ENCODE measurements around the gene DAW1. TPM values are rescaled to one million over a fixed set of nuclear protein-coding genes. Genes with fewer than 3 reads are reported as not detected.
A peak's percentile ranks its signal among the peaks of the same experiment; 100 is the strongest.
"Not testable (repeated sequence)": the region's sequence is repeated elsewhere in the genome, so short reads cannot be mapped to it uniquely, and the experiment has no call there.

DAW1 gene
- total RNA-seq, 1 donor from 2014 or later, result 4.9 TPM

- no peak for TF ChIP-seq CTCF (IDR thresholded peaks at IDR 0.05)
- H3K9me3 ChIP-seq, result no peaks in the 10 kb centered on the region
- no peaks in the 10 kb centered on the region for H3K4me1 ChIP-seq
- no peaks in the 10 kb centered on the region for H3K36me3 ChIP-seq
- no peak overlapping the region for H3K4me3 ChIP-seq
- no peaks in the 10 kb centered on the region for H3K27me3 ChIP-seq (ENCODE audit: low read depth)
- intact Hi-C loops (cut with DNase I), result no loop called here
- DNase-seq (no peak), ATAC-seq (no peak)
- no peak overlapping the region for H3K27ac ChIP-seq
Measured at GRCh38 chr2:227834916-227835650, 36.3 kb upstream of the DAW1 start.

- H3K9me3 ChIP-seq; DNase-seq; H3K27me3 ChIP-seq (ENCODE audit: low read depth); H3K27ac ChIP-seq; intact Hi-C loops (cut with DNase I); H3K36me3 ChIP-seq; H3K4me3 ChIP-seq; ATAC-seq; H3K4me1 ChIP-seq: not testable (repeated sequence)
Measured at GRCh38 chr2:227839339-227840129, 31.9 kb upstream of the DAW1 start.

- Histone ChIP-seq H3K27ac (no peak overlapping the region), H3K27me3 (ENCODE audit: low read depth) (no peaks in the 10 kb centered on the region), H3K4me1 (no peaks in the 10 kb centered on the region), H3K9me3 (no peaks in the 10 kb centered on the region), H3K36me3 (no peaks in the 10 kb centered on the region), H3K4me3 (no peak overlapping the region)
- DNase-seq (no peak), ATAC-seq (no peak)
- intact Hi-C loops (cut with DNase I), result no loop called here
- TF ChIP-seq CTCF (IDR thresholded peaks at IDR 0.05), result no peak
Measured at GRCh38 chr2:227846831-227847230, 24.6 kb upstream of the DAW1 start.

GRCh38 chr2:227848146-227848545 lies 23.3 kb upstream of the DAW1 start:
- no peaks in the 10 kb centered on the region for H3K36me3 ChIP-seq
- no peaks in the 10 kb centered on the region for H3K9me3 ChIP-seq
- intact Hi-C loops (cut with DNase I), result no loop called here
- DNase-seq (no peak), ATAC-seq (no peak)
- no peak overlapping the region for H3K4me3 ChIP-seq
- H3K27ac ChIP-seq, result peak overlapping the region; percentile 4
- H3K4me1 ChIP-seq, result peaks cover 3% of the 10 kb centered on the region
- H3K27me3 ChIP-seq (ENCODE audit: low read depth), result no peaks in the 10 kb centered on the region
- TF ChIP-seq CTCF (IDR thresholded peaks at IDR 0.05), result no peak

- ATAC-seq, result peak in 1 of 2 donors; percentile 64
- H3K36me3 ChIP-seq, result no peaks in the 10 kb centered on the region
- peak overlapping the region; percentile 4 for H3K27ac ChIP-seq
- H3K9me3 ChIP-seq, result no peaks in the 10 kb centered on the region
- H3K4me1 ChIP-seq, result peaks cover 6% of the 10 kb centered on the region
- H3K4me3 ChIP-seq, result no peak overlapping the region
- DNase-seq, result no peak
- no peaks in the 10 kb centered on the region for H3K27me3 ChIP-seq (ENCODE audit: low read depth)
- TF ChIP-seq CTCF (IDR thresholded peaks at IDR 0.05), result no peak
- intact Hi-C loops (cut with DNase I), result no loop called here
Measured at GRCh38 chr2:227848586-227848985, 22.8 kb upstream of the DAW1 start.

- intact Hi-C loops (cut with DNase I), result no loop called here
- ATAC-seq, result no peak
- no peaks in the 10 kb centered on the region for H3K27me3 ChIP-seq (ENCODE audit: low read depth)
- no peak overlapping the region for H3K4me3 ChIP-seq
- no peaks in the 10 kb centered on the region for H3K9me3 ChIP-seq
- DNase-seq, result no peak
- TF ChIP-seq CTCF (IDR thresholded peaks at IDR 0.05), result no peak
- no peaks in the 10 kb centered on the region for H3K36me3 ChIP-seq
- H3K27ac ChIP-seq, result no peak overlapping the region
- peaks cover 9% of the 10 kb centered on the region for H3K4me1 ChIP-seq
Measured at GRCh38 chr2:227849906-227850305, 21.5 kb upstream of the DAW1 start.

Measured in lower lobe of right lung (tissue), 2 donors.